ENCODE results near the gene EME1.

DNA sequence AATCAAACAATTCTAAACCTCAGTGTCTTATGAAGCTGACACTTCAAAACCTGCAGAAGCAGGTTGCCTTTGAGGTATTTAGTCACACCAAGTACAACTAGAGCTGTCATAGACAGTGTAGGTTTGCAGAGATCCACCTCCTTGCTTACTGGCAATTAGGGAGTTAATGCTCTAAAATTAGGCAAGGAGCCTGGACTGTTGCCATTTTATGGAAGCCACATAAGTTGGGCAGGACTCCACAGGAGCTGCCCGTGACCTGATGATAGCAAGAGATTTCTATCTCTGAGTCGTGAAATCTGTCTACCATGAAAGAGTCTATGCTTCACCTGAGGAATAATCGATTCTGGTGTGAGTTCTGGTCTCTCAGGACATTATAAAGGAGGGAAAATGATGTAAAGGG lies 8.9 kb downstream of the EME1 start:
- TF ChIP-seq, protein P1, sequence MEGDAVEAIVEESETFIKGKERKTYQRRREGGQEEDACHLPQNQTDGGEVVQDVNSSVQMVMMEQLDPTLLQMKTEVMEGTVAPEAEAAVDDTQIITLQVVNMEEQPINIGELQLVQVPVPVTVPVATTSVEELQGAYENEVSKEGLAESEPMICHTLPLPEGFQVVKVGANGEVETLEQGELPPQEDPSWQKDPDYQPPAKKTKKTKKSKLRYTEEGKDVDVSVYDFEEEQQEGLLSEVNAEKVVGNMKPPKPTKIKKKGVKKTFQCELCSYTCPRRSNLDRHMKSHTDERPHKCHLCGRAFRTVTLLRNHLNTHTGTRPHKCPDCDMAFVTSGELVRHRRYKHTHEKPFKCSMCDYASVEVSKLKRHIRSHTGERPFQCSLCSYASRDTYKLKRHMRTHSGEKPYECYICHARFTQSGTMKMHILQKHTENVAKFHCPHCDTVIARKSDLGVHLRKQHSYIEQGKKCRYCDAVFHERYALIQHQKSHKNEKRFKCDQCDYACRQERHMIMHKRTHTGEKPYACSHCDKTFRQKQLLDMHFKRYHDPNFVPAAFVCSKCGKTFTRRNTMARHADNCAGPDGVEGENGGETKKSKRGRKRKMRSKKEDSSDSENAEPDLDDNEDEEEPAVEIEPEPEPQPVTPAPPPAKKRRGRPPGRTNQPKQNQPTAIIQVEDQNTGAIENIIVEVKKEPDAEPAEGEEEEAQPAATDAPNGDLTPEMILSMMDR (IDR thresholded peaks at IDR 0.05) = no peak
- TF ChIP-seq POLR2A (IDR thresholded peaks at IDR 0.05) = no peak
